Neural cell (in vitro differentiated cells): ENCODE data around the gene CDKL5. TPM values are rescaled to one million over a fixed set of nuclear protein-coding genes. Genes with fewer than 3 reads are reported as not detected.

ENCODE experiments used
- H2AFZ ChIP-seq: fragments of 200-600, 300-800 bp; sonication (generic), shearing (Covaris generic); 2 replicates; pipeline ENCODE4 v1.6.0; 2014; ENCODE audit warnings: low read depth, mild to moderate bottlenecking, antibody characterized with exemption, low read length, moderate library complexity
- H3F3A ChIP-seq: fragments of 200-600 bp; shearing (Covaris generic); 2 replicates; pipeline ENCODE4 v1.6.1; 2016; ENCODE audit warnings: mild to moderate bottlenecking, moderate library complexity, mixed read lengths, antibody characterized with exemption, low read length; ENCODE audit not compliant: insufficient read depth, poor library complexity, severe bottlenecking
- H3K27ac ChIP-seq: fragments of 200-600, 300-800 bp; sonication (generic), shearing (Covaris generic); 2 replicates; pipeline ENCODE4 v1.5.1; 2014; ENCODE audit warnings: mild to moderate bottlenecking, low read length, moderate library complexity
- H3K27me3 ChIP-seq: fragments of 300-800, 200-600 bp; sonication (generic), shearing (Covaris generic); 2 replicates; pipeline ENCODE4 v1.6.0; 2014; ENCODE audit warnings: mild to moderate bottlenecking, low read depth, low read length, moderate library complexity; ENCODE audit not compliant: insufficient read depth
- H3K36me3 ChIP-seq: fragments of 300-800, 200-600 bp; sonication (generic), shearing (Covaris generic); 2 replicates; pipeline ENCODE4 v1.5.1; 2014; ENCODE audit warnings: mild to moderate bottlenecking, antibody characterized with exemption, low read length, moderate library complexity; ENCODE audit not compliant: insufficient read depth
- H3K4me2 ChIP-seq: fragments of 300-800, 200-600 bp; sonication (generic), shearing (Covaris generic); 2 replicates; pipeline ENCODE4 v1.6.0; 2014; ENCODE audit warnings: mild to moderate bottlenecking, low read length
- H3K4me3 ChIP-seq: fragments of 300-800, 200-600 bp; sonication (generic), shearing (Covaris generic); 2 replicates; pipeline ENCODE4 v1.5.1; 2014; ENCODE audit warnings: mild to moderate bottlenecking, low read length, moderate library complexity
- H3K79me2 ChIP-seq: fragments of 200-600 bp; shearing (Covaris generic); replicated peaks from 2 replicates; pipeline ENCODE4 v1.6.0; 2014; ENCODE audit warnings: mild to moderate bottlenecking, low read length, moderate library complexity; ENCODE audit not compliant: insufficient read depth
- H3K9ac ChIP-seq: fragments of 300-800, 200-600 bp; sonication (generic), shearing (Covaris generic); 2 replicates; pipeline ENCODE4 v1.6.1; 2016; ENCODE audit warnings: mild to moderate bottlenecking, low read length, mixed read lengths
- H3K9me2 ChIP-seq: fragments of 200-600 bp; shearing (Covaris generic); 2 replicates; pipeline ENCODE4 v1.6.1; 2016; ENCODE audit warnings: mild to moderate bottlenecking, low read length, mixed read lengths; ENCODE audit not compliant: insufficient read depth
- H3K9me3 ChIP-seq: fragments of 200-600, 300-800 bp; sonication (generic), shearing (Covaris generic); 2 replicates; pipeline ENCODE4 v1.6.1; 2016; ENCODE audit warnings: mild to moderate bottlenecking, mixed run types, low read length, moderate library complexity, mixed read lengths
- H4K20me1 ChIP-seq: fragments of 200-600 bp; shearing (Covaris generic); 2 replicates; pipeline ENCODE4 v1.6.1; 2016; ENCODE audit warnings: mild to moderate bottlenecking, mixed run types; ENCODE audit not compliant: insufficient read depth
- EP300 ChIP-seq: fragments of 450-650 bp; conservative IDR thresholded peaks from 2 replicates; pipeline ENCODE4 v1.6.1; 2014; ENCODE audit warnings: antibody characterized with exemption, mild to moderate bottlenecking, moderate library complexity; ENCODE audit not compliant: poor library complexity, severe bottlenecking
- EZH2 ChIP-seq: fragments of 200-600, 300-800 bp; shearing (Covaris generic), sonication (generic); IDR thresholded peaks from 2 replicates; pipeline ENCODE4 v1.6.1; 2014; ENCODE audit warnings: antibody characterized with exemption, low read length, borderline replicate concordance, mild to moderate bottlenecking; ENCODE audit not compliant: insufficient read depth, poor library complexity, severe bottlenecking
- MXI1 ChIP-seq: fragments of 450-650 bp; conservative IDR thresholded peaks from 2 replicates; pipeline ENCODE4 v1.6.1; 2014; ENCODE audit warnings: antibody characterized with exemption, mild to moderate bottlenecking; ENCODE audit not compliant: poor library complexity, severe bottlenecking
- POLR2AphosphoS5 ChIP-seq: IDR thresholded peaks from 2 replicates; pipeline ENCODE4 v1.6.1; 2012
- RAD21 ChIP-seq: fragments of 450-650 bp; conservative IDR thresholded peaks from 2 replicates; pipeline ENCODE4 v1.6.1; 2014; ENCODE audit warnings: antibody characterized with exemption, mild to moderate bottlenecking, moderate library complexity
- SMC3 ChIP-seq: fragments of 450-650 bp; conservative IDR thresholded peaks from 2 replicates; pipeline ENCODE4 v1.6.1; 2014; ENCODE audit warnings: antibody characterized with exemption, mild to moderate bottlenecking, moderate library complexity; ENCODE audit not compliant: poor library complexity
- TAF1 ChIP-seq: IDR thresholded peaks from 2 replicates; pipeline ENCODE4 v1.6.1; 2012; ENCODE audit warnings: low read depth
- polyA plus RNA-seq: library from polyadenylated mRNA; depleted of rRNA; stranded (reverse); fragments of >200 nt; gene quantifications from 2 replicates; pipeline ENCODE4 v1.2.3, GENCODE V29; 2014
- TF ChIP-seq, protein P1 (sequence below): IDR thresholded peaks from 2 replicates; pipeline ENCODE4 v1.6.1; 2012; ENCODE audit warnings: borderline replicate concordance
- TF ChIP-seq, protein P2 (sequence below): fragments of 450-650 bp; IDR thresholded peaks from 2 replicates; pipeline ENCODE4 v1.5.1; 2014; ENCODE audit warnings: antibody characterized with exemption, mild to moderate bottlenecking, moderate library complexity; ENCODE audit not compliant: poor library complexity, severe bottlenecking

Gene CDKL5
- polyA plus RNA-seq, 1 donor from 2014 or later, result 5.3 TPM

DNA sequence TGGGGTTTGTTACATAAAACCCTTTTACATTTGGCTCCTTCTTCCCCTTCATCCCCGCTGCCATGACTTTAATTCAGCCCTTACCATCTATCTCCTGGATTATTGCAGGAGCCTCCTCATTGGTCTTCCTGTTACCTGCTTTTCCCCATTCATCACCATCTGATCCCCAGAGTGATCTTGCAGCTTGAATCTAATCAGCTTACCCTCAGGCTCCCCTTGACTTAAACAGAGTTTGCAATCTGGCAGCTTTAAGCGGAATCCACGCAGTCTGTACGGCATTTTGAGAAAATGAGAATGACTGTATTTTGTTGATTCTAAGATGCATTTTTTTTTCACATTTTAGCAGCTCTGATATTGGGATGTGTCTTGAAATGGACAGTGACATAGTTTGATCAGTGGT, 267.1 kb downstream of the CDKL5 start:
- Histone ChIP-seq H3K9ac (no peak overlapping the region), H3F3A (no peaks in the 10 kb centered on the region), H3K36me3 (no peaks in the 10 kb centered on the region), H3K4me3 (no peak overlapping the region), H3K27ac (no peak overlapping the region), H4K20me1 (no peaks in the 10 kb centered on the region), H3K9me3 (no peaks in the 10 kb centered on the region), H3K4me2 (no peak overlapping the region), H3K27me3 (no peaks in the 10 kb centered on the region), H2AFZ (no peak overlapping the region), H3K9me2 (no peaks in the 10 kb centered on the region), H3K79me2 (no peaks in the 10 kb centered on the region)
- no peak for TF ChIP-seq TAF1
- TF ChIP-seq, protein P1, sequence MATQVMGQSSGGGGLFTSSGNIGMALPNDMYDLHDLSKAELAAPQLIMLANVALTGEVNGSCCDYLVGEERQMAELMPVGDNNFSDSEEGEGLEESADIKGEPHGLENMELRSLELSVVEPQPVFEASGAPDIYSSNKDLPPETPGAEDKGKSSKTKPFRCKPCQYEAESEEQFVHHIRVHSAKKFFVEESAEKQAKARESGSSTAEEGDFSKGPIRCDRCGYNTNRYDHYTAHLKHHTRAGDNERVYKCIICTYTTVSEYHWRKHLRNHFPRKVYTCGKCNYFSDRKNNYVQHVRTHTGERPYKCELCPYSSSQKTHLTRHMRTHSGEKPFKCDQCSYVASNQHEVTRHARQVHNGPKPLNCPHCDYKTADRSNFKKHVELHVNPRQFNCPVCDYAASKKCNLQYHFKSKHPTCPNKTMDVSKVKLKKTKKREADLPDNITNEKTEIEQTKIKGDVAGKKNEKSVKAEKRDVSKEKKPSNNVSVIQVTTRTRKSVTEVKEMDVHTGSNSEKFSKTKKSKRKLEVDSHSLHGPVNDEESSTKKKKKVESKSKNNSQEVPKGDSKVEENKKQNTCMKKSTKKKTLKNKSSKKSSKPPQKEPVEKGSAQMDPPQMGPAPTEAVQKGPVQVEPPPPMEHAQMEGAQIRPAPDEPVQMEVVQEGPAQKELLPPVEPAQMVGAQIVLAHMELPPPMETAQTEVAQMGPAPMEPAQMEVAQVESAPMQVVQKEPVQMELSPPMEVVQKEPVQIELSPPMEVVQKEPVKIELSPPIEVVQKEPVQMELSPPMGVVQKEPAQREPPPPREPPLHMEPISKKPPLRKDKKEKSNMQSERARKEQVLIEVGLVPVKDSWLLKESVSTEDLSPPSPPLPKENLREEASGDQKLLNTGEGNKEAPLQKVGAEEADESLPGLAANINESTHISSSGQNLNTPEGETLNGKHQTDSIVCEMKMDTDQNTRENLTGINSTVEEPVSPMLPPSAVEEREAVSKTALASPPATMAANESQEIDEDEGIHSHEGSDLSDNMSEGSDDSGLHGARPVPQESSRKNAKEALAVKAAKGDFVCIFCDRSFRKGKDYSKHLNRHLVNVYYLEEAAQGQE, result no peak
- TF ChIP-seq MXI1, result no peak
- no peak for TF ChIP-seq POLR2AphosphoS5
- TF ChIP-seq EP300, result no peak
- TF ChIP-seq, protein P2, sequence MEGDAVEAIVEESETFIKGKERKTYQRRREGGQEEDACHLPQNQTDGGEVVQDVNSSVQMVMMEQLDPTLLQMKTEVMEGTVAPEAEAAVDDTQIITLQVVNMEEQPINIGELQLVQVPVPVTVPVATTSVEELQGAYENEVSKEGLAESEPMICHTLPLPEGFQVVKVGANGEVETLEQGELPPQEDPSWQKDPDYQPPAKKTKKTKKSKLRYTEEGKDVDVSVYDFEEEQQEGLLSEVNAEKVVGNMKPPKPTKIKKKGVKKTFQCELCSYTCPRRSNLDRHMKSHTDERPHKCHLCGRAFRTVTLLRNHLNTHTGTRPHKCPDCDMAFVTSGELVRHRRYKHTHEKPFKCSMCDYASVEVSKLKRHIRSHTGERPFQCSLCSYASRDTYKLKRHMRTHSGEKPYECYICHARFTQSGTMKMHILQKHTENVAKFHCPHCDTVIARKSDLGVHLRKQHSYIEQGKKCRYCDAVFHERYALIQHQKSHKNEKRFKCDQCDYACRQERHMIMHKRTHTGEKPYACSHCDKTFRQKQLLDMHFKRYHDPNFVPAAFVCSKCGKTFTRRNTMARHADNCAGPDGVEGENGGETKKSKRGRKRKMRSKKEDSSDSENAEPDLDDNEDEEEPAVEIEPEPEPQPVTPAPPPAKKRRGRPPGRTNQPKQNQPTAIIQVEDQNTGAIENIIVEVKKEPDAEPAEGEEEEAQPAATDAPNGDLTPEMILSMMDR, result no peak
- TF ChIP-seq RAD21, result no peak
- TF ChIP-seq EZH2, result no peak
- no peak for TF ChIP-seq SMC3

DNA sequence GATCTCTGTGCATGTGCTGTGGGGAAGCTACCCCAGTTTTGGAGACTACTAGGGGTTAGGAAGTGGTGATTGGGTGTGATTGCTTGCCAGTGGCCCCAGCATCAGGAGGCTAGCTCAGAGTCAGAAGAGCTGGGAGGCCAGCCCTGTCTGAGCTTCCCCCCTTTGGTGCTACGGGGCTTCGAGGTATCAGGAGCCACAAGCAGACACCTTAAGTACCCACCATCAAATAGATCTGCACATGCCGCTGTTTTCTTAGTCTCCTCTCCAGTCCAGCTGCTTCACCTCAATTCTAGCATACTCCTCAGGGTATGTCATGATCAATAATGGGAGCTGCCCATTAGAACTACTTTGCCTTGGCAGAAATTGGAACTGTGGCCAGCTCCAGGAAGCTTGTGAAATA, 271.2 kb downstream of the CDKL5 start:
- Histone ChIP-seq H3K36me3 (no peaks in the 10 kb centered on the region), H4K20me1 (no peaks in the 10 kb centered on the region), H3K27me3 (no peaks in the 10 kb centered on the region), H3K4me3 (no peak overlapping the region), H3K9me2 (no peaks in the 10 kb centered on the region), H3K4me2 (no peak overlapping the region), H3K79me2 (no peaks in the 10 kb centered on the region), H3K9ac (no peak overlapping the region), H3K9me3 (no peaks in the 10 kb centered on the region), H3K27ac (no peak overlapping the region), H2AFZ (no peak overlapping the region), H3F3A (no peaks in the 10 kb centered on the region)
- TF ChIP-seq, protein P2, result no peak
- TF ChIP-seq RAD21 (no peak), MXI1 (no peak), EZH2 (no peak), SMC3 (no peak), TAF1 (no peak), EP300 (no peak), POLR2AphosphoS5 (no peak)
- TF ChIP-seq, protein P1, result no peak
